Liver (tissue), 9 donors: Measurements from ENCODE around the gene SLC25A14. TPM values are rescaled to one million over a fixed set of nuclear protein-coding genes. Genes with fewer than 3 reads are reported as not detected.

Source experiments
- DNase-seq: peaks from one replicate; pipeline ENCODE4 v3.0.0-alpha.2; 2017; ENCODE audit warnings: low spot score
- H3K27ac ChIP-seq, 2 donors: one replicate each; pipeline ENCODE4 v1.7.0; 2013; ENCODE audit warnings: inconsistent platforms in 2 of 2, low read length in 2 of 2, control low read depth in 1 of 2, low read depth in 1 of 2, mild to moderate bottlenecking in 1 of 2
- H3K27me3 ChIP-seq, 4 donors: one replicate each; pipeline versions ENCODE4 v1.6.1 to v1.7.0; 2013; ENCODE audit warnings: low read length in 3 of 4, inconsistent platforms in 1 of 4, mild to moderate bottlenecking in 1 of 4, moderate library complexity in 1 of 4; ENCODE audit not compliant: control insufficient read depth in 4 of 4, insufficient read depth in 4 of 4
- H3K36me3 ChIP-seq, 4 donors: one replicate each; pipeline versions ENCODE4 v1.6.1 to v1.7.0; 2013; ENCODE audit warnings: low read length in 3 of 4, mild to moderate bottlenecking in 3 of 4, low read depth in 1 of 4, moderate library complexity in 1 of 4; ENCODE audit not compliant: control insufficient read depth in 4 of 4, insufficient read depth in 3 of 4
- H3K4me1 ChIP-seq, 4 donors: one replicate each; pipeline versions ENCODE4 v1.6.1 to v1.7.0; 2013; ENCODE audit warnings: low read length in 3 of 4, mild to moderate bottlenecking in 3 of 4, moderate library complexity in 1 of 4; ENCODE audit not compliant: control insufficient read depth in 4 of 4, insufficient read depth in 4 of 4
- H3K4me3 ChIP-seq, 3 donors: one replicate each; pipeline versions ENCODE4 v1.6.1 to v1.7.0; 2013; ENCODE audit warnings: low read length in 3 of 3, control low read depth in 1 of 3, low read depth in 1 of 3, mild to moderate bottlenecking in 1 of 3
- H3K9ac ChIP-seq, 2 donors: one replicate each; pipeline ENCODE4 v1.7.0; 2013; ENCODE audit warnings: low read length in 2 of 2, mild to moderate bottlenecking in 2 of 2, moderate library complexity in 2 of 2, control low read depth in 1 of 2, low read depth in 1 of 2
- H3K9me3 ChIP-seq, 4 donors: one replicate each; pipeline versions ENCODE4 v1.6.1 to v1.7.0; 2013; ENCODE audit warnings: low read length in 3 of 4; ENCODE audit not compliant: control insufficient read depth in 4 of 4
- EGR1 ChIP-seq, 2 donors: IDR thresholded peaks; 2 replicates each; pipeline ENCODE4 v1.6.1; 2016 to 2018; ENCODE audit warnings: antibody characterized with exemption in 2 of 2, low read depth in 2 of 2
- FOXA1 ChIP-seq: IDR thresholded peaks from 2 replicates; pipeline ENCODE4 v1.6.1; 2016; ENCODE audit warnings: antibody characterized with exemption
- FOXA2 ChIP-seq: IDR thresholded peaks from 2 replicates; pipeline ENCODE4 v1.6.1; 2016; ENCODE audit warnings: antibody characterized with exemption
- GABPA ChIP-seq, 2 donors: IDR thresholded peaks in 1 of 2; conservative IDR thresholded peaks in 1 of 2; 2 replicates each; pipeline ENCODE4 v1.6.1; 2016; ENCODE audit warnings: antibody characterized with exemption in 2 of 2, mild to moderate bottlenecking in 1 of 2, moderate library complexity in 1 of 2
- HNF4A ChIP-seq, 2 donors: conservative IDR thresholded peaks; 2 replicates each; pipeline ENCODE4 v1.6.1; 2016; ENCODE audit warnings: antibody characterized with exemption in 2 of 2, mild to moderate bottlenecking in 2 of 2
- HNF4G ChIP-seq: IDR thresholded peaks from 2 replicates; pipeline ENCODE4 v1.6.1; 2016; ENCODE audit warnings: antibody characterized with exemption
- JUND ChIP-seq, 2 donors: IDR thresholded peaks; 2 replicates each; pipeline ENCODE4 v1.6.1; 2016; ENCODE audit warnings: antibody characterized with exemption in 2 of 2
- NR2F2 ChIP-seq: IDR thresholded peaks from 2 replicates; pipeline ENCODE4 v1.6.1; 2016; ENCODE audit warnings: antibody characterized with exemption
- RXRA ChIP-seq, 2 donors: IDR thresholded peaks; 2 replicates each; pipeline ENCODE4 v1.6.1; 2017 to 2018; ENCODE audit warnings: antibody characterized with exemption in 2 of 2, mild to moderate bottlenecking in 1 of 2
- SP1 ChIP-seq: IDR thresholded peaks from 2 replicates; pipeline ENCODE4 v1.6.1; 2018; ENCODE audit warnings: antibody characterized with exemption, mild to moderate bottlenecking
- TAF1 ChIP-seq: conservative IDR thresholded peaks from 2 replicates; pipeline ENCODE4 v1.6.1; 2016; ENCODE audit warnings: antibody characterized with exemption, mild to moderate bottlenecking
- YY1 ChIP-seq: IDR thresholded peaks from 2 replicates; pipeline ENCODE4 v1.6.1; 2016; ENCODE audit warnings: antibody characterized with exemption, mild to moderate bottlenecking
- WGBS: extraction: QIAGEN DNeasy Blood & Tissue Kit; methylation state at CpG from one replicate; pipeline ENCODE4 v1.1.7; 2013; 5-methylcytosine and 5-hydroxymethylcytosine counted together
- polyA plus RNA-seq, 2 donors: library from polyadenylated mRNA; stranded (reverse) in 1 of 2; unstranded in 1 of 2; fragments of 200-250 nt in 1 of 2; fragments of >200 nt in 1 of 2; fragmentation: Nextera tagmentation in 1 of 2; extraction: Ambion mirVana in 1 of 2; gene quantifications; one replicate each; pipeline versions ENCODE4 v1.2.1 to v1.2.3, GENCODE V29; 2013 to 2015
- total RNA-seq, 2 donors: library from RNA; depleted of rRNA; stranded (reverse); fragments of >200 nt; gene quantifications; one replicate each; pipeline ENCODE4 v1.2.3, GENCODE V29; 2014
- TF ChIP-seq, protein P1 (sequence below): IDR thresholded peaks from 2 replicates; pipeline ENCODE4 v1.6.1; 2016; ENCODE audit warnings: antibody characterized with exemption
- TF ChIP-seq, protein P2 (sequence below): IDR thresholded peaks from 2 replicates; pipeline ENCODE4 v1.6.1; 2016; ENCODE audit warnings: antibody characterized with exemption
- TF ChIP-seq, protein P3 (sequence below): IDR thresholded peaks from 2 replicates; pipeline ENCODE4 v1.6.1; 2016; ENCODE audit warnings: antibody characterized with exemption, mild to moderate bottlenecking
- TF ChIP-seq, protein P4 (sequence below): IDR thresholded peaks from 2 replicates; pipeline ENCODE4 v1.6.1; 2016; ENCODE audit warnings: antibody characterized with exemption
- TF ChIP-seq, protein P5 (sequence below): fragments of 150-350 bp; IDR thresholded peaks from 2 replicates; pipeline ENCODE4 v1.5.1; 2017; ENCODE audit warnings: improper control_type of control experiment, low read depth, low read length; ENCODE audit not compliant: missing input control
- donor health status: healthy.
- donor health status: healthy.
- donor health status: healthy.
- donor health status: healthy.
- donor health status: healthy.

The SLC25A14 gene
- total and polyA plus RNA-seq, 4 donors = 2.7 to 5.8 (median 4.7) TPM

DNA sequence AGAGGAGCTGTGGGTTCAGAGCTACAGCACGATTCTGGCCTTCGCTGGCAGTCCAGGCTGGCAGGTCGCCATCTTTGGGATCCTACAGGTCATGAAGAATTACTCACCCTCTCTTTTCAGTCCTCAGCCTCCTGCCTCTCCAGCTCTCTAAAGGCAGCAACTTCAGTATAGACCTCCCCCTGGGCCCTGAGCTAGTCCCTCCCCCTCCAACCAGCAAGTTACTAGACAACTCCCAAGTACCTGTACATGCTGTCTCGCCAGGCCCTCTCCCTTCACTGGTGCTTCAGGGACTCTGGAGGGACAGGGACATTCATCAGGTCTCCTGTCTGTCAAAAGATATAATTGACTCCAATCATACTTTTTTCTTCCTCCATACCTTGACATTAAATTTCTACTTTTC is 45.8 kb downstream of the SLC25A14 start, which contains the start of gene GPR119:
Gene GPR119, minus strand, starts transcription at position 155 of the 400 bp plus-strand sequence. CDS start 227 bp downstream, outside the sequence.
- TF ChIP-seq HNF4G (no peak), GABPA (IDR thresholded peaks at IDR 0.05 in 1 of 2, conservative IDR thresholded peaks at IDR 0.05 in 1 of 2) (no peak), HNF4A (conservative IDR thresholded peaks at IDR 0.05) (no peak), RXRA (IDR thresholded peaks at IDR 0.05) (no peak), EGR1 (IDR thresholded peaks at IDR 0.05; ENCODE audit: low read depth in 2 of 2) (no peak), YY1 (no peak), JUND (IDR thresholded peaks at IDR 0.05) (no peak), NR2F2 (no peak), TAF1 (no peak), SP1 (no peak), FOXA2 (no peak), FOXA1 (no peak)
- TF ChIP-seq, protein P1, sequence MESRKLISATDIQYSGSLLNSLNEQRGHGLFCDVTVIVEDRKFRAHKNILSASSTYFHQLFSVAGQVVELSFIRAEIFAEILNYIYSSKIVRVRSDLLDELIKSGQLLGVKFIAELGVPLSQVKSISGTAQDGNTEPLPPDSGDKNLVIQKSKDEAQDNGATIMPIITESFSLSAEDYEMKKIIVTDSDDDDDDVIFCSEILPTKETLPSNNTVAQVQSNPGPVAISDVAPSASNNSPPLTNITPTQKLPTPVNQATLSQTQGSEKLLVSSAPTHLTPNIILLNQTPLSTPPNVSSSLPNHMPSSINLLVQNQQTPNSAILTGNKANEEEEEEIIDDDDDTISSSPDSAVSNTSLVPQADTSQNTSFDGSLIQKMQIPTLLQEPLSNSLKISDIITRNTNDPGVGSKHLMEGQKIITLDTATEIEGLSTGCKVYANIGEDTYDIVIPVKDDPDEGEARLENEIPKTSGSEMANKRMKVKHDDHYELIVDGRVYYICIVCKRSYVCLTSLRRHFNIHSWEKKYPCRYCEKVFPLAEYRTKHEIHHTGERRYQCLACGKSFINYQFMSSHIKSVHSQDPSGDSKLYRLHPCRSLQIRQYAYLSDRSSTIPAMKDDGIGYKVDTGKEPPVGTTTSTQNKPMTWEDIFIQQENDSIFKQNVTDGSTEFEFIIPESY = no peak
- TF ChIP-seq, protein P2, sequence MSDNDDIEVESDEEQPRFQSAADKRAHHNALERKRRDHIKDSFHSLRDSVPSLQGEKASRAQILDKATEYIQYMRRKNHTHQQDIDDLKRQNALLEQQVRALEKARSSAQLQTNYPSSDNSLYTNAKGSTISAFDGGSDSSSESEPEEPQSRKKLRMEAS = no peak
- TF ChIP-seq, protein P3, sequence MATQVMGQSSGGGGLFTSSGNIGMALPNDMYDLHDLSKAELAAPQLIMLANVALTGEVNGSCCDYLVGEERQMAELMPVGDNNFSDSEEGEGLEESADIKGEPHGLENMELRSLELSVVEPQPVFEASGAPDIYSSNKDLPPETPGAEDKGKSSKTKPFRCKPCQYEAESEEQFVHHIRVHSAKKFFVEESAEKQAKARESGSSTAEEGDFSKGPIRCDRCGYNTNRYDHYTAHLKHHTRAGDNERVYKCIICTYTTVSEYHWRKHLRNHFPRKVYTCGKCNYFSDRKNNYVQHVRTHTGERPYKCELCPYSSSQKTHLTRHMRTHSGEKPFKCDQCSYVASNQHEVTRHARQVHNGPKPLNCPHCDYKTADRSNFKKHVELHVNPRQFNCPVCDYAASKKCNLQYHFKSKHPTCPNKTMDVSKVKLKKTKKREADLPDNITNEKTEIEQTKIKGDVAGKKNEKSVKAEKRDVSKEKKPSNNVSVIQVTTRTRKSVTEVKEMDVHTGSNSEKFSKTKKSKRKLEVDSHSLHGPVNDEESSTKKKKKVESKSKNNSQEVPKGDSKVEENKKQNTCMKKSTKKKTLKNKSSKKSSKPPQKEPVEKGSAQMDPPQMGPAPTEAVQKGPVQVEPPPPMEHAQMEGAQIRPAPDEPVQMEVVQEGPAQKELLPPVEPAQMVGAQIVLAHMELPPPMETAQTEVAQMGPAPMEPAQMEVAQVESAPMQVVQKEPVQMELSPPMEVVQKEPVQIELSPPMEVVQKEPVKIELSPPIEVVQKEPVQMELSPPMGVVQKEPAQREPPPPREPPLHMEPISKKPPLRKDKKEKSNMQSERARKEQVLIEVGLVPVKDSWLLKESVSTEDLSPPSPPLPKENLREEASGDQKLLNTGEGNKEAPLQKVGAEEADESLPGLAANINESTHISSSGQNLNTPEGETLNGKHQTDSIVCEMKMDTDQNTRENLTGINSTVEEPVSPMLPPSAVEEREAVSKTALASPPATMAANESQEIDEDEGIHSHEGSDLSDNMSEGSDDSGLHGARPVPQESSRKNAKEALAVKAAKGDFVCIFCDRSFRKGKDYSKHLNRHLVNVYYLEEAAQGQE = no peak
- TF ChIP-seq, protein P4, sequence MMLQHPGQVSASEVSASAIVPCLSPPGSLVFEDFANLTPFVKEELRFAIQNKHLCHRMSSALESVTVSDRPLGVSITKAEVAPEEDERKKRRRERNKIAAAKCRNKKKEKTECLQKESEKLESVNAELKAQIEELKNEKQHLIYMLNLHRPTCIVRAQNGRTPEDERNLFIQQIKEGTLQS = no peak
- TF ChIP-seq, protein P5, sequence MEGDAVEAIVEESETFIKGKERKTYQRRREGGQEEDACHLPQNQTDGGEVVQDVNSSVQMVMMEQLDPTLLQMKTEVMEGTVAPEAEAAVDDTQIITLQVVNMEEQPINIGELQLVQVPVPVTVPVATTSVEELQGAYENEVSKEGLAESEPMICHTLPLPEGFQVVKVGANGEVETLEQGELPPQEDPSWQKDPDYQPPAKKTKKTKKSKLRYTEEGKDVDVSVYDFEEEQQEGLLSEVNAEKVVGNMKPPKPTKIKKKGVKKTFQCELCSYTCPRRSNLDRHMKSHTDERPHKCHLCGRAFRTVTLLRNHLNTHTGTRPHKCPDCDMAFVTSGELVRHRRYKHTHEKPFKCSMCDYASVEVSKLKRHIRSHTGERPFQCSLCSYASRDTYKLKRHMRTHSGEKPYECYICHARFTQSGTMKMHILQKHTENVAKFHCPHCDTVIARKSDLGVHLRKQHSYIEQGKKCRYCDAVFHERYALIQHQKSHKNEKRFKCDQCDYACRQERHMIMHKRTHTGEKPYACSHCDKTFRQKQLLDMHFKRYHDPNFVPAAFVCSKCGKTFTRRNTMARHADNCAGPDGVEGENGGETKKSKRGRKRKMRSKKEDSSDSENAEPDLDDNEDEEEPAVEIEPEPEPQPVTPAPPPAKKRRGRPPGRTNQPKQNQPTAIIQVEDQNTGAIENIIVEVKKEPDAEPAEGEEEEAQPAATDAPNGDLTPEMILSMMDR = no peak

DNA sequence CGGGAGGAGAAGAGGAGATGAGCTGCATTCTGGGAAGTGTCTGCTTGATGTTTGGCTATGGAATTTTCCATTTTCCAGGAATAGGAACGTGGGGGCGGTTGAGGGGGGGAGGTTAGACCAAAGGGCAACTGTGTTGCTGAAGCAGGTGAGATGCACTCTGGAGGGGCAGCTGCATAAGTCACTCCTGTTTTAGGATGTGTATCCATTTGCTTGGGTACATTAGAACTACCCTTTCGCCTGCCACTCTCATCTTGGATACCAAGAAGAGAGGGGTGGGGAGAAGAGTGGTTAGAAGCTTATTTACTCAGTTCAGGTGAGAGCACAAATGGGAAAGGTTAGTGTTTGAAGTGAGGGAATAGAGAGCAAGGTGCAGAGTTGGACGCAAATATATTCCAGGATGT is 46.7 kb downstream of the SLC25A14 start:
- H3K36me3 ChIP-seq = no peaks in the 10 kb centered on the region
- H3K4me3 ChIP-seq = no peak overlapping the region
- 52% methylated on average over 5 of the region's 5 CpGs for WGBS
- no peaks in the 10 kb centered on the region for H3K4me1 ChIP-seq
- no peak for TF ChIP-seq RXRA (IDR thresholded peaks at IDR 0.05)
- TF ChIP-seq JUND (IDR thresholded peaks at IDR 0.05) = no peak
- TF ChIP-seq NR2F2 = no peak
- TF ChIP-seq, protein P5 = no peak
- no peak overlapping the region for H3K9ac ChIP-seq
- H3K27me3 ChIP-seq = no peaks in the 10 kb centered on the region
- no peak for DNase-seq
- no peak overlapping the region for H3K27ac ChIP-seq
- H3K9me3 ChIP-seq = no peaks in the 10 kb centered on the region

More for the DNA sequence above, 45.8 kb downstream of the SLC25A14 start, which contains the start of gene GPR119:
- H3K4me3 ChIP-seq = no peak within 1 kb of the TSS
- no peak for DNase-seq
- H3K27ac ChIP-seq = no peak within 1 kb of the TSS
- H3K27me3 ChIP-seq = no peaks in the 10 kb centered on the region
- WGBS = 78% methylated on average over 4 of the region's 4 CpGs
- H3K9ac ChIP-seq = no peak within 1 kb of the TSS
- no peaks in the 10 kb centered on the region for H3K9me3 ChIP-seq
- no peaks in the 10 kb centered on the region for H3K36me3 ChIP-seq
- H3K4me1 ChIP-seq = no peaks in the 10 kb centered on the region
